HL-60/S4 treated with phorbol 12-myristate 13-acetate at 8.2 ng/mL for 4 days and 3 days (cell line): ENCODE measurements around the gene RORC.

Experiments
- in situ Hi-C: fragments of 300-500 bp; cut with MboI; formaldehyde crosslinking; loops from 2 replicates; pipeline ENCODE4 v1.15.0; 2022; ENCODE audit warnings: low sequenced_read_pairs

RORC gene

DNA sequence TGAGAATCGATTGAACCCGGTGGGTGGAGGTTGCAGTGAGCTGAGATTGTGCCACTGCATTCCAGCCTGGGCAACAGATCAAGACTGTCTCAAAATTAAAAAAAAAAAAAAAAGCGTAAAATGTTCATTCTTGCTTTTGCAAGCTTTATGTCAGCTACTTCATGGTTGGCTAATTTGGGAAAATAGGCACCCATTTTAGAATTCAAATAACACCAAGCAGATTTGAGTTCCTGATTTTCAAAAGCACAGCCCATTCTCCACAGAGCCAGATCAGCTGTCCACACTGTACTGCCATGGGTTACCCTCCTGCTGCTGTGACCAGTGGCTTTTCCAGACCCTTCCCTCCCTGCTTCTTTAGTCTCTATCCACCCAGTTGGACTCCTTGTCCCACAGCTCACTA lies 17.5 kb upstream of the RORC start:
- in situ Hi-C loops = loop anchor here (25.0 kb wide), 1 partner anchor 312 kb away; the partner anchor contains the start of gene TUFT1

DNA sequence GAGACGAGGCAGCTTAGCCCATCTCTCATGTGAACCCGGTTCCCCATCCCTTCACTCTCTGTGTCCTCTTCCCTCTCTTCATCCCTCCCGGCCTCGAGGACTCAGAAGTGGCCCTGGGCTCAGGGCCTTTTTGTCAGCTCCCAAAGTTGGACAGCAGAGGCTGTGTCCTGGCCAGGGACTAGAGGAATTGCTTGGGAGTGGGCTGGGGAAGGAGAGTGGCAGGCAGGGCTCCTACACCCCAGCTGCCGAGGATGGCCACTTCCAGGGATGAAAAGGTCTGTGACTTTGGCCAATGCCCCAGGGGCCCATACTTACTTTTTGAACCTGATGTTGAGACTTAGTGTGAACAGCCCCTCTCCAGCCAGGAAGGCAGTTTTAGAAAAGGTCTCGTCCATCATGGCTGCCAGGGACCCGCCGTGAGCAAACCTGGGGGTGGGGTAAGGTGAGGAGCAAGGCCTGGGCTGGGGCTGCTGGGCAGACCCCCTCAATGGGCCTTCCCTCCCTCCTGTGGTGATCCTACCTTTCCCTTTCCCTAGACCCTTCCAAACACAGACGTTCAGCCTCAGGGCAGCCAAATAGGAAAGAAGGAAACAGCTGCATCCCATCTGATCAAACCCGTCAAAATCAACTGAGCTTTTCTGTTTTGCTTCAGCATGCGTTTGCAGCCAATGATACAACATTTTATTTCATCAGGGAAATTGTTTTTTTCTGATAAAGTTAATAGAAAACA lies 16.4 kb upstream of the RORC start:
- in situ Hi-C loops = loop anchor here (25.0 kb wide), 1 partner anchor 311 kb away; the partner anchor contains the start of gene TUFT1

DNA sequence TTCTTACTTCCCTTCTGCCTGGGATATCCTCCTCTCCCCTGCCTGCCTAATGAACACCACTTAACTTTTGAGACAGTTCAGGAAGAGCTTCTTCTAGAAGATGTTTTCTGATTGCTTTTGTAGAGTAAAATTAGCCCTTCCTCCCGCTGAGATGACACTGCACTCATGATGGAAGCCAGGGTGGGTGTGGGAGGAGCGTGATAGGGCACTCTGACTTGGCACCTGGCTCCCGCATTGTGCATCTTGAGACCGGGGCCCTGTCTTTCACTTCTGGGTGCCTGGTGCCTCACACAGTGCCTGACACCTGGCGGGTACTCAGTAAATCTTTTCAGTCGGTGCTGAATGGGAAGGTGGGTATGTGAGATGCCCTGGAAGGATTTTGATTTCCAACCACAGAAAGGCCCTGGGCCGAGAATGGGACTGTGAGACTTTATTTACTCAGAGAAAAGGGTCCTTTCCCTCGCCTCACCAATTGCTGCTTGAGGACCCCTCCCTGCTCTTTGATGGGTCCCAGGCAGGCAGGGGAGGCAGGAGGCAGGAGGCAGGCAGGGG lies 15.2 kb upstream of the RORC start:
- in situ Hi-C loops = loop anchor here (25.0 kb wide), 1 partner anchor 309 kb away; the partner anchor contains the start of gene TUFT1

DNA sequence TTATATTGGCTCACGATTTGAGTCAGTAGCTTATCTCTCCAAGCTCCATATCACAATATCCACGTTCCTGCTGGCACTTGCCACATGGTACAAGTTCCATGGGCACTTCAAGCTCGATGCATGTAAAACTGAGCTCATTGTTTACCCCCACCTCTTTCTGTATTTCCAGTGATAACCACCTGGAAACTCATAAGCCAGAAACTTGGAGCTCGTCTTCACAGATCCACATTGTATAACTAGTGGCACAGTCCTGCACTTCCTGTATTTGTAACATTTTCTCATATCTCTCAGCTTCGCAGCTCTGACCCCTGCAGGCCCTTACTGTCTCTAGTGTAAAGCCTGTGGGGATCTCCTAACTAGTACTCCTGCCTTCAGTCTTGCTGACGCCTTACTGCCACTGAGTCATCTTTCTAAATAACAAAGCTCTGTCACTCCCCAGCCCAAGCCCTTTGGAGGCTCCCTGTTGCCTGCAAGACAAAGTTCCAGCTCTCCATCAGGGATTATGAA lies 14.5 kb upstream of the RORC start:
- in situ Hi-C loops = loop anchor here (25.0 kb wide), 1 partner anchor 309 kb away; the partner anchor contains the start of gene TUFT1

DNA sequence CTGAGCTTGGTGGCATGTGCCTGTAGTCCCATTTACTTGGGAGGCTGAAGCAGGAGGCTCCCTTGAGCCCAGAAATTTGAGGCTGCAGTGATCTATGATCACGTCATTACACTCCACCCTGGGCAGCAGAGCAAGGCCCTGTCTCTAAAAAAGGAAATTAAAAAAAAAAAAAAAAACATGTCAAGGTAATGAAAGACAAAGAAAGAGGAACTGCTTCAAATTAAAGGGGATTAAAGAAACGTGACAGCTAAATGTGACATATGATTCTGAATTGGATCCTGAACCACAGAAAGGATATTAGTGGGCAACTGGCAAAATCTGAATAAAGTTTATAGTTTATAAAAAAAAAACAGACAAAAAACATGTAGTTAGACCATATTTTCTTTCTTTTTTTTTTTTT lies 11.8 kb upstream of the RORC start:
- in situ Hi-C loops = loop anchor here (25.0 kb wide), 1 partner anchor 306 kb away; the partner anchor contains the start of gene TUFT1

DNA sequence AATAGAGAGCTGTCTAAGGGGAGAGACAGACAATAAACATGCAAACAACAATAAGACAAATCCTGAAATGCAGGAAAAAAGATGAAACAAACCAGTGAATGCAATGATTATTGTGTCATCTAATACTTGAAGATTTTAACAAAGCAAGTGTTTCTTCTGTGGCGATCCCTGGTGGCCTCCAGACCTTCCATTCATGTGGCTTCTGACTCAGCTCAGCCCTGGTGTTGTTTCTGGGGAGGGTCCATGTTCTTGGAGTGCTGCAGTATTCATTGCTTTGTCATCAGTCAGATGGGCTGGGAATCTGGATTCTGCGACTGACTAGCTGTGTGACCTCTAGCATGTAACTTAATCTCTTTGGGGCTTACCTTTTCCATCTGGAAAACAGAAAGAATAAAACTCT lies 9.5 kb upstream of the RORC start:
- in situ Hi-C loops = loop anchor here (25.0 kb wide), 1 partner anchor 304 kb away; the partner anchor contains the start of gene TUFT1

DNA sequence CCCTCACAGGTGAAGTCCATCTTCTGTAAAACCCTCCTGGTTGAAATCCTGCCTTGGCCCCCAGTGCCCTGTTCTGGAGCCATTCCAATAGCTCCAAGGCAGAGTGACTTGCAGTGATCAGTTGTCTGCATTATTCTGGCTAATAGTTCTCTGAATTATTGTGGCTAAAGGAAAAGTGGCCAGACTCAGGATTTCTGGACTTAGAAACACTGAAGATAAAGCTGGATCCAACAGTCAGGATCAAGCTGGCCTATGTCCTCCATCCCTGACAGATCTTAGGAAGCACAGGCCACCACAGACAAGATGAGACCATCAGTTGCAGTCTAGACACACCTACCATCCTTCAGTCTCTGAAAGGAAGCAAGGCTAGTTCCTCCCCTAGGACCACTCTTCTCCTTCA lies 8.8 kb upstream of the RORC start:
- in situ Hi-C loops = loop anchor here (25.0 kb wide), 1 partner anchor 303 kb away; the partner anchor contains the start of gene TUFT1

DNA sequence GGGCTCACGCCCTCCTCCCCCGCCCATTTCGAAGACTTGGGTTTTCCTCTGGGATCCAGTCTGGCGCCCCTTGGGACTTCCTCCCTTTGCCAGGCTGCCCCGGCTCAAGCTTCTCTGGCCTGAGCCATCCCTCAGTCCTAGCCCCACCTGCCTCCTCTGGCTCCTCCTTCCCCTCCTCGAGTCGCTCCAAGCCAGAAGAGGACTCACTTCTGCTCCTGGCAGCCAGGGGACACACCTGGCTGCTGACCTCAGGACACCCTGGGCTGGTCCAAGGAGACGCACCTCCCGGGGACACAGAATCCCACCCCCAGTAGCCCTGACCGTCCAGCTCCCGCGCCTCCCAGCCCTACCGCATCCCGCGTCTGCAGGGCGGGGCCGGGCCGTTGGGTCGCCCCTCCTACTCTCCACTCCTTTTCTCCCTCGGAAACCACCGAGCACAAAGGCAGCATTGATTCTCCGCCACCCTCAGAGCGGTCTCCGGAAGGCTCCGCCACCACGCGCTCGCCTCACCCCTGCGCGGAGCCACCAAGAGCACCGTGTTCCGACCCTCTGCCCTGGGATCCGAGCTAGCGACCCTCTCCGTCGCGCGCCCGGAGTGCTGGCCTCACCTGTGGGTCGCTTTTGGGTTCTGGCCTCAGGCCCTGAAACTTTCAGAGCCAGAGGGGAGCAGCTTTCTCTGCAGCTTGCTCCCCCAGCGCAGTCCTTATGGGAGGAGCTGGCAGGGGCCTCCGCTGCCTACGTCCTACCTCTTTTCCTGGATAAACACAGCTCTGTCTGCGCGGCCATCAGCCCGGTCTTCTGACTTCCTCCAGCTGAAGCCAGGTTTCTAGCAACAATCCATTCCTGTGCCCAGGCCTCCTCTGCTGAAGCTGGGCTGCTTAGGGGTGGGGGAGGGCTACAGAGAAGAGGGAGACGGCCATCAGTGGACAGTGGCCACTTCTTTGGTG lies 8.1 kb upstream of the RORC start, which contains the start of gene C2CD4D:
TSS of gene C2CD4D (minus strand) at position 364 of the 947 bp plus-strand sequence. CDS start 831 bp downstream, outside the sequence.
- in situ Hi-C loops = loop anchor here (25.0 kb wide), 1 partner anchor 302 kb away; the partner anchor contains the start of gene TUFT1

DNA sequence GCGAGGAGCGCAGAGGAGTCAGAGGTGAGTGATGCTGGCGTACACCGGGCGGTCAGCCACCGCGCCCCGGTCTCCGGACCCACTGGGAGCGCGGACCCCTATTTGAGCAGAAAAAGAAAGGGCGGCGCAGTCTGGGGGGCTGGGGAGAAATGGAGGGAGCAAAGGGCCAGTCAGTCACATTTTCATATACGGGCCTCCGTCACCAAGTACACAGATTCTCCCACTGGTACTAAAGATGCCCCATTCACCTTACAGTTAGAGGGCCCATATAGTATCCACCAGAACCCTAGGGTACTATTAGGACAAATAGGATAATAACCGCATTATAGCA lies 7.4 kb upstream of the RORC start:
- in situ Hi-C loops = loop anchor here (25.0 kb wide), 1 partner anchor 302 kb away; the partner anchor contains the start of gene TUFT1

DNA sequence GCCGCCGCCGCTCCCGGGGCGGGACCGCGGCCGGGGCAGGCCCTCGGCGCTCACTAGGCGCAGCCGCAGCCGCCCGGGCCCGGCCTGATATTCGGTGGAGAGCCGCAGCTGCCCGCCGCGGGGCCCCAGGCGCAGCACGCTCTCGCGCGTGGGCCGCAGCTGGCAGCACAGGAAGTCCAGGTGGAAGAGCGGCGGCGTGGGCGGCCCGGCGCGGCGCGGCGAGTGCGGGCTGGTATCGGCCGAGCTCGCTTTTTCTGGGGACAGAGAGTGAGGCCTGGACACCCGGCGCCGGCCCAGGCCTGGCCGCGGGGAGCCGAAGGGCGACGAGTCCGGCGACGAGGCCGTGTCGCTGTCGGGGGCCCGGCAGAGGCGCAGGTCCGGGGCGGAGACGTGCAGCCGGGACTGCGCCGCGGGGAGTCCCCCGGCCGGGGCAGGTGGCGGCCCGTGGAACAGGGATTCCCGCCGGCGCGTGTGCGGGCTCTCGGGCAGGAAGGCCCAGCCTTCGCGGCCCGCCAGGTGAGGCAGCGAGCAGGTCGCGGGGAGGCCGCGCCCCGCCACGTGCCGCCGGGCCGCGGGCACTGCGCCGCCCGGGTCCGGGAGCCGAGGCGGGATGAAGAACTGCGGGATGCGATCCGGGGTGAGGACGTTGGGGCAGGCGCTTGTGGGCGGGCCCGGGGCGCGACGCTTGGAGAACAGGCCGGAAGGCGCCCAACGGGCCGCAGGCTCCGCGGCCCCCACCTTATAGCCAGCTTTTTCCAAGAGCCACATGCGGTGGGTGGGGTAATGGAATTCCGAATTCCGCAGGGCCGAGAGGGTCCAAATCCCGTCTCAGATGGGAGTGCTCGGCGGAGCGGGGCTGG lies 6.8 kb upstream of the RORC start:
- in situ Hi-C loops = loop anchor here (25.0 kb wide), 1 partner anchor 301 kb away; the partner anchor contains the start of gene TUFT1

DNA sequence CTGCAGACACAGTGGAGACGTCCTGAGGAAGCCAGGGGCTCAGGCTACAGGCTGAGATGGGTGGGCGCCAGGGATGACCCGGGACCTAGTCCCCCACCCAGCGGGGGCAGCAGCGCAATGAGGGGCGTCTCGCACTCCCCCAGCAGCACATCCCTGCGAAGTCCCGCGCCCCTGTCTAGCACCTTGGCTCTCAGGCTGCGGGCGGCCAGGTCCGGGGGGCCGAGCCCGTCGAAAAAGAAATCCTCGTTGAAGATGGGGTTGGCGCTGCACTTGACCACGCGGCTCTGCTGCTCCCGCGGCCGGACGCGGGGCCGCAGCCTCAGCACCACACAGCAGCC lies 6.3 kb upstream of the RORC start:
- in situ Hi-C loops = loop anchor here (25.0 kb wide), 1 partner anchor 301 kb away; the partner anchor contains the start of gene TUFT1

DNA sequence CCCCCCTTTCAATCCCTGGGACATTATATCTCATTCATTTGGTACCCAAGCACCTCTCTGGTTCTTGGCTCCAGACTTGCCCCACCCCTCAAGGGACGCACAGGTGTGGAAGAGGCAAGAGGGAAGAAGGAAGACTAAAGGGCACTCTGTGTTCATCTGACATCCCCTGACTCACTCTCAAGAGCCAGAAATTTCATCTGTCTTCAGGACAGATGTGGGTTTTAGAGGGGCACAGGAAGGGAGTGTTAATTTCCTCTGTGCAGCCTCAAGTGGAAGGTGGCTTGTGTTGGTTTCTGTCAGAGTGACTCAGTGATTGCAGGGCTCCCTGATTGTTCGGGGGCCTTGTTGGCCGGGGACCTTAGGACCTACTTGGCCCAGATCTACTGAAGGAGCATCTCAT lies 5.6 kb upstream of the RORC start:
- in situ Hi-C loops = loop anchor here (25.0 kb wide), 1 partner anchor 300 kb away; the partner anchor contains the start of gene TUFT1

DNA sequence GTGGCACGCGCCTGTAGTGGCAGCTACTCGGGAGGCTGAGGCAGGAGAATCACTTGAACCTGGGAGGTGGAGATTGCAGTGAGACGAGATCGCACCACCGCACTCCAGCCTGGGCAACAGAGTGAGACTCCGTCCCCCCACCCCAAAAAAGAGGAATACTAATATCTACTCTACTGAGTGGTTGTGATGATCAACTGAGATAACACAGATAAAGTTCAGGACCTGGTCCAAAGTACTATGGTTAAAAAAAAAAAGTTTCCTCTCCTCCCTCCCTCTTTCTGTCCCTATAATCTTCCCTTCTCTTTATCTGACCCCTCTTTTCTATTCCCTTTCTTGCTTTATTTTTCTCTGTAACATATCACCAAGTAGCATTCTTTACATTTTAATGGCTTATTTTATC lies 4.0 kb upstream of the RORC start:
- in situ Hi-C loops = loop anchor here (25.0 kb wide), 1 partner anchor 298 kb away; the partner anchor contains the start of gene TUFT1

DNA sequence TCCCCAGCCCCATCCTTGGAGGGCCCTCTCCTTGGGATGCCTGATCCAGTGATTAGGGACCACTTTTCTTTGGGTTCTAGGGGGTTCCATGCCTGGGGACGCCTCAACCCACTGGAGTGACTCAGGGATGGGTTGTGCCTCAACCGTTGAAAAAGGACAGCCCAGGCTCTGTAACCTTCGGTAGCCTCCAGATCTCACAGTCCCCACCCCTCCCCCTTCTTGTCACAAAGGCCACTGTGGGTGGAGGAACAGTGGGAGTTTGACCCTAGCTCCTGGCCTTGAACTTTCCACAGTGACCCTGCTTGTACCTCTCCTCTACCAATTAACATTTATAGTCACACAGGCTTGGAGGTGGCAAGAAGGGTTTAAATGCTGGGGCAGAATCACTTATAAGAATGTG lies 2.6 kb upstream of the RORC start:
- in situ Hi-C loops = loop anchor here (25.0 kb wide), 1 partner anchor 297 kb away; the partner anchor contains the start of gene TUFT1

DNA sequence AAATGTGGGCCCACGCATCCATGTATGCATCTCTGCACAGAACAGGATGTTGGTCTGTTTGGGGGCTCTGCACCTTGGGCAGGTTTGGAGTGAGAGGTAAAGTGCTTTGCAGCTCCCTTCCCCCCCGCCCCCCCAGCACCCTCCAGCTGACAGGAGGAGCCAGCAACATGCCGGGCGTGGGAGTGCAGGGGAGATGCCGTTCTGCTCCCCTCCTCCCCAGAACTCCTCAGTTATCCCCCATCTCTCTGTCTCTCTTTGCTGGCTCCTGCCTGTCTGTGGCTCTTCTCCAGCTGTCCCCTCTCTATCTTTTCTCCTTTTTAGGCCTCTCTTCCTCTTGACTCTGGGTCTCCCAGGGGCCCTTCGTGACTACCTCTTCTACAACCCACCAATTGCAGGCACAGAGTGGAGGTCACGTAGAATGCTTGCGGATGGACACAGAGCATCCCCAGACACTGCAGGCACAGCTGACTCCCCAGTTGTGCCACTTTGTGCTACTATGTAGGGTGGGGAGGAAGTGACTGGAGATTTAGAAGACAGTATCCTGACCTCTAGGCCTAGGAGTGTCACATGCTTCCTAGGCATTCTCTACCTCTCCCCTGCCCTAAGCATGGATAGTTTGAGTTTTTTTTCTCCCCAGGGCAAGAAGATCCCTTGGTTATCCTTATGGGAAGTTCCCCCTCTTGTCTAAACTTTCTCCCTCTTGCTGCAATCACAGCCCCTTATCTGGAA lies 1.7 kb upstream of the RORC start:
- in situ Hi-C loops = loop anchor here (25.0 kb wide), 1 partner anchor 296 kb away; the partner anchor contains the start of gene TUFT1

DNA sequence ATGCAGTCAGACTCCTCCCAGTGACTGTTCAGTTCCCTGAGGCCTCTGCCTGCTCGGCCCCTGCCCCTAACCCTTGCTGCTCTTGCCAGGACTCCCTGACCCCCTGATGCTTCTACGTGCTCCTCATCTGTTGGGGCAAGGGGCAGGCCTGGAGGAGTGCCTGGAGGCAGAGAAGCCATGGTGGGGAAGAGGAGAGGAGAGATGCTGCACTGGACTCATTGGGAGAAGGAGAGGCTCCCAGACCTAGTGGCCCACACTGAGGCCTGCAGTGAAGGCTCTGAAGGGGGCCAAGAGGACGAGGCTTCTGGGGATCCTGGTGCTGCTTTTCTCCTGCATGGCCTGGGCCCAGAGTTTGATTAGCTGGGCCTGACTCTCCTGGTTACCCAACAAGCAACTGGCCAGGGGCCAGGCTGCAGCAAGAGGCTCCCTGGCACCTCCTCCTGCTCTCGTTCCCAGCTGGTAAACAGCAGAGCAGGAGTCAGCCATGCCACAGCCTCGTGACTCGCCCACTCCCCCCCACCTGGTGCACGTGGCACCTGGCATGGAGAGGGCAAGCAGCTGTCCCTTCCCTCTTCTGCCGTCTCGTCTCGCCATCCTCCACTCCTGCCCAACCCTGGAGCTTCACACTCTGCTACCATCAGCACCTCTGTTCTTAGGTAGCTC lies 847 bp upstream of the RORC start:
- in situ Hi-C loops = loop anchor here (25.0 kb wide), 1 partner anchor 295 kb away; the partner anchor contains the start of gene TUFT1

DNA sequence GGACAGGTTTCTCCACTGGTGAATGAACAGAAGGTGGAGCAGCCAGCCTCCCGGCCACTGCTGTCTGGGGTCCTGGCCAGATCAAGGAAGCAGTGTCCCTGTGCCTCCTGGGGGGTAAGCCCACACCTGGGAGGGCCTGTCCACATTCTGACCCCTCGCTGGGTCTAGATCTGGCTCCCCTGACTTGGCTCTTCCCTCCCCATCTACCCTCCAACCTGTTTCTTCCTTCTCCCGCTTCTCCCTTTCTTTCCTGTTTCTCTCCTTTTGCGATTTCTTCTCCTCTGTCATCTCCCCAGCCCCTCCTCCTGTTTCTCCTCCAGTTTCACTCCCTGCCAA lies 378 bp downstream of the RORC start:
- in situ Hi-C loops = loop anchor here (25.0 kb wide), 1 partner anchor 294 kb away; the partner anchor contains the start of gene TUFT1

DNA sequence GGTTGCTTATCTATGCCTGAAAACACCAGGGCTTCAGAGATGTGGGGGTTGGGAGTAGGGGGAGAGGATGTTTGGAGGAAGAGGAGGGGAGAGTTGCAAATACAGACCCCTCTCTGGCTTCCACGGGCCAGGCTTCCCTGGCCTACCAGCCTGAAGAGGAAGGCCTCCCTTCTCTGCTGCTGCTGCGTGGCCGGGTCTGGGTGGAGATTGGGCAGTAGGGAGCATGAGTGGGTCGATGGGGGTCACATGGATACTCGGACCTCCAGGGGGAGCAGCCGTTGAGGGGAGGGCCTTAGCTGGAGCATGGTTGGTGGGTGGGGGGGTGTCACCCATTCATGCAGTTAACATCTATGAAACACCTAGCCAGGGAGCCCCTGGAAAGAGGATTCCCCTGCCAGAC lies 1.5 kb downstream of the RORC start:
- in situ Hi-C loops = loop anchor here (25.0 kb wide), 1 partner anchor 293 kb away; the partner anchor contains the start of gene TUFT1
